Smooth muscle cell (in vitro differentiated cells): Measurements from ENCODE around the gene PSMB11. TPM values are rescaled to one million over a fixed set of nuclear protein-coding genes. Genes with fewer than 3 reads are reported as not detected.

Experiments used
- DNase-seq: peaks from one replicate; lab custom pipeline; 2025; ENCODE audit not compliant: unreplicated experiment; lab: John Stamatoyannopoulos, UW
- H2AFZ ChIP-seq: fragments of 200-600 bp; sonication (generic); 2 replicates; pipeline ENCODE4 v1.6.0; 2016; ENCODE audit warnings: antibody characterized with exemption, low read depth, mild to moderate bottlenecking
- H3F3A ChIP-seq: fragments of 200-600 bp; sonication (generic); 2 replicates; pipeline ENCODE4 v1.6.0; 2017; ENCODE audit warnings: antibody characterized with exemption, low read depth
- H3K27ac ChIP-seq: fragments of 200-600 bp; sonication (generic); 2 replicates; pipeline ENCODE4 v1.5.1; 2016; ENCODE audit warnings: low read depth, mild to moderate bottlenecking
- H3K27me3 ChIP-seq: fragments of 200-600 bp; sonication (generic); 2 replicates; pipeline ENCODE4 v1.6.1; 2016; ENCODE audit warnings: low read depth, mild to moderate bottlenecking
- H3K36me3 ChIP-seq: fragments of 200-600 bp; sonication (generic); 2 replicates; pipeline ENCODE4 v1.5.1; 2016; ENCODE audit warnings: low read depth
- H3K4me1 ChIP-seq: fragments of 200-600 bp; sonication (generic); 2 replicates; pipeline ENCODE4 v1.5.1; 2016; ENCODE audit warnings: low read depth
- H3K4me2 ChIP-seq: fragments of 200-600 bp; sonication (generic); 2 replicates; pipeline ENCODE4 v1.6.0; 2016; ENCODE audit warnings: mild to moderate bottlenecking
- H3K4me3 ChIP-seq: fragments of 200-600 bp; sonication (generic); 2 replicates; pipeline ENCODE4 v1.5.1; 2016; ENCODE audit warnings: mild to moderate bottlenecking
- H3K79me2 ChIP-seq: fragments of 200-600 bp; sonication (generic); 2 replicates; pipeline ENCODE4 v1.6.0; 2016; ENCODE audit warnings: low read depth, mild to moderate bottlenecking
- H3K9ac ChIP-seq: fragments of 200-600 bp; sonication (generic); 2 replicates; pipeline ENCODE4 v1.6.0; 2016; ENCODE audit warnings: low read depth
- H3K9me3 ChIP-seq: fragments of 200-600 bp; sonication (generic); replicated peaks from 2 replicates; pipeline ENCODE4 v1.5.1; 2016; ENCODE audit warnings: low read depth
- H4K20me1 ChIP-seq: fragments of 200-600 bp; sonication (generic); 2 replicates; pipeline ENCODE4 v1.6.0; 2016; ENCODE audit warnings: low read depth
- WGBS: methylation state at CpG from one replicate; pipeline ENCODE4 v1.1.7; 2016; ENCODE audit warnings: low lambda C conversion rate; 5-methylcytosine and 5-hydroxymethylcytosine counted together
- polyA plus RNA-seq: library from polyadenylated mRNA; unstranded; fragments of >200 nt; fragmentation: Nextera tagmentation; extraction: Ambion mirVana; gene quantifications from 2 replicates; pipeline ENCODE4 v1.2.1, GENCODE V29; 2016
- total RNA-seq: library from RNA; depleted of rRNA; stranded (reverse); fragments of >200 nt; gene quantifications from 2 replicates; pipeline ENCODE4 v1.2.3, GENCODE V29; 2014
- TF ChIP-seq, protein P1 (sequence below): fragments of 200-600 bp; sonication (generic); IDR thresholded peaks from 2 replicates; pipeline ENCODE4 v1.5.1; 2017; ENCODE audit warnings: borderline replicate concordance, mild to moderate bottlenecking, antibody characterized with exemption; ENCODE audit not compliant: insufficient read depth, poor library complexity, severe bottlenecking

The PSMB11 gene
- total and polyA plus RNA-seq, 2 experiments from 2014 or later: not detected

DNA sequence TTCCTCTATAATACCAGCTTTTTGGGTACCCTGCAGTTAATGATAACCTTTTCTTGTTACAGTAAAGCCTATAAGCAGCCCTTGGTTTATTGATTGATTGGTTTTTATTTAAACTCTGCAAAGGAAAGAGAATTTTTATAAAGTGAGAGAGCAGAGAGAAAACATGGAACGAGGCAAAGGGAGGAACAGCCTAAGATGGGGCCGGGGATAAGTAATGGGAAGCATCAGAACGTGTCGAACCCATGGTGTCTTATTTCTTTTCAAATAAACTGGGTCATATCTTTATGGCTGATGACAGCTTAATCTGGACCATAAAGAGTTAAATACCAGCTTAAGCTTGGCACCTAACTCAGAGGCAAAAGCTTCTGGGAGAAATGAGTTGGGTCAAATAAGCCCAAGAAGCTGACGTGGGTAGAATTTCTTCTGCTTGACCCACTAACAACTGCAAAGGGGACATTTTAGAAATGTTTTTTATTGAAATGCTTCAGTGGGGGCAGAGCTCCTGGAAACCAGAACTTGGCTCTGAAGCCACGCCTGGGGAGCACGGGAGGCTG is 20.0 kb upstream of the PSMB11 start:
- no peak overlapping the region for H3K27ac ChIP-seq
- TF ChIP-seq, protein P1, sequence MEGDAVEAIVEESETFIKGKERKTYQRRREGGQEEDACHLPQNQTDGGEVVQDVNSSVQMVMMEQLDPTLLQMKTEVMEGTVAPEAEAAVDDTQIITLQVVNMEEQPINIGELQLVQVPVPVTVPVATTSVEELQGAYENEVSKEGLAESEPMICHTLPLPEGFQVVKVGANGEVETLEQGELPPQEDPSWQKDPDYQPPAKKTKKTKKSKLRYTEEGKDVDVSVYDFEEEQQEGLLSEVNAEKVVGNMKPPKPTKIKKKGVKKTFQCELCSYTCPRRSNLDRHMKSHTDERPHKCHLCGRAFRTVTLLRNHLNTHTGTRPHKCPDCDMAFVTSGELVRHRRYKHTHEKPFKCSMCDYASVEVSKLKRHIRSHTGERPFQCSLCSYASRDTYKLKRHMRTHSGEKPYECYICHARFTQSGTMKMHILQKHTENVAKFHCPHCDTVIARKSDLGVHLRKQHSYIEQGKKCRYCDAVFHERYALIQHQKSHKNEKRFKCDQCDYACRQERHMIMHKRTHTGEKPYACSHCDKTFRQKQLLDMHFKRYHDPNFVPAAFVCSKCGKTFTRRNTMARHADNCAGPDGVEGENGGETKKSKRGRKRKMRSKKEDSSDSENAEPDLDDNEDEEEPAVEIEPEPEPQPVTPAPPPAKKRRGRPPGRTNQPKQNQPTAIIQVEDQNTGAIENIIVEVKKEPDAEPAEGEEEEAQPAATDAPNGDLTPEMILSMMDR: no peak
- H2AFZ ChIP-seq: no peak overlapping the region
- no peaks in the 10 kb centered on the region for H3K36me3 ChIP-seq
- no peak overlapping the region for H3K9ac ChIP-seq
- 59% methylated on average over 7 of the region's 7 CpGs for WGBS
- H3K4me3 ChIP-seq: no peak overlapping the region
- DNase-seq: no peak
- H3K4me2 ChIP-seq: no peak overlapping the region
- H4K20me1 ChIP-seq: peaks cover 7% of the 10 kb centered on the region
- no peaks in the 10 kb centered on the region for H3K9me3 ChIP-seq
- no peaks in the 10 kb centered on the region for H3K79me2 ChIP-seq
- no peaks in the 10 kb centered on the region for H3K4me1 ChIP-seq
- no peaks in the 10 kb centered on the region for H3K27me3 ChIP-seq
- peaks cover 8% of the 10 kb centered on the region for H3F3A ChIP-seq

DNA sequence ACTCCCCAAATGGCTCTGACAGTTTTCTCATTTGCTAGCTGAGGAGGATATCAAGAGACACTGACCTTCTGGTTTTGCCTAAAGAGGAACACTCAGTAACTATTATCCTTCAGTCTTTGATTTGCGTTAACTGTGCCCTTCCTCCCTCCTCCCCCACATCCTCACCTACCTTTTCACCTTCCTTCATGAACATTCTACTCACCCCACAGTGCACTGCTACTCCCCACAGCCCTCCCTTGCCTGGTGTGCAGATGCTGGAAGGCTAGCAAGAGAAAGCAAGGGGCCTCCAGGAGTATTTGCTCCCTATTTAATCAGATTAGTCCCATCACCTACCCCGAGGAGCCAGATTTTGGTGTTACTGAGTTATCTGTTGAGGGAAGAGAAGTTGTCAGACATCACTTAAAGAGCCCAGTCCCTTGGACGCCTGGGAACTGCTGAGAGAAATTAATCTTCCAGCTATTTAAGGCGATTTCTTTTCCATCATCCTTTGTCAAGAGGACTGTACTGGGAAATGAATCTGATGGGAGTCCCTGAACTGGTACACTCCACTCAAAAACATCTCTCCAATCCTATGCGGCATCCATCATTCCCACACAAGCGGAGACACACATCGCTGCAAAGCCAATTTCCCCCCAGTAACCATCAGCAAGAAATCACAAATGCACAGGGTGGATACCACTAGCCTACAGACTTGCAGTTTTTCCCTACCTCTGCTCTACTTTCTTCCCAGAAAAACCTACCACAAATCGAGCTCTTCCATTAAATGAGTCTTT is 18.8 kb upstream of the PSMB11 start:
- H3K79me2 ChIP-seq: no peaks in the 10 kb centered on the region
- no peak overlapping the region for H3K27ac ChIP-seq
- H3K27me3 ChIP-seq: no peaks in the 10 kb centered on the region
- no peaks in the 10 kb centered on the region for H3K36me3 ChIP-seq
- TF ChIP-seq, protein P1: no peak
- H3F3A ChIP-seq: peaks cover 8% of the 10 kb centered on the region
- H3K4me1 ChIP-seq: no peaks in the 10 kb centered on the region
- H3K9ac ChIP-seq: no peak overlapping the region
- no peaks in the 10 kb centered on the region for H3K9me3 ChIP-seq
- no peak overlapping the region for H3K4me2 ChIP-seq
- H4K20me1 ChIP-seq: peaks cover 16% of the 10 kb centered on the region
- H2AFZ ChIP-seq: no peak overlapping the region
- WGBS: 86% methylated on average over 8 of the region's 8 CpGs
- no peak overlapping the region for H3K4me3 ChIP-seq
- no peak for DNase-seq

DNA sequence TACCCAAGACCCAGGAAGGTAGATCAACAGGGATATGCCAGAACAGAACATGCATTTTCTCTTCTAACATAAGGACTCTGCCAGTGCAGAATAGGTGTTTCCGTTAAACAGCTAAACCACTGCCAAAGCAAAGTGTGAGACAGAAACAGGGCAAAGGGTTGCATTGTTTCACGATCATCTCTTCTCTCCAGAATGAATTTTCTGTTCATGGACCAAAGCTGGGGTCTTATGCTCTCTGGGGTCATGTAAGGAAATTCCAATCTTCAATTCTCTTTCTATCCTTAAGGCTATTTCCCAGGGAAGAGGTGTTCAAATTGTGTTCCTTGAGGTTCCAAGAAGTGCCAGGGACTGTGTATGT is 18.2 kb upstream of the PSMB11 start:
- no peaks in the 10 kb centered on the region for H3K36me3 ChIP-seq

More for the DNA sequence above, 18.2 kb upstream of the PSMB11 start:
- H3K27me3 ChIP-seq: no peaks in the 10 kb centered on the region
- H3K79me2 ChIP-seq: no peaks in the 10 kb centered on the region
- no peak overlapping the region for H3K9ac ChIP-seq
- no peak overlapping the region for H3K4me3 ChIP-seq
- no peak overlapping the region for H3K4me2 ChIP-seq
- DNase-seq: no peak
- H2AFZ ChIP-seq: no peak overlapping the region
- no peak overlapping the region for H3K27ac ChIP-seq
- 98% methylated on average over 2 of the region's 2 CpGs for whole genome bisulfite sequencing
- TF ChIP-seq, protein P1: no peak
- H3F3A ChIP-seq: peaks cover 11% of the 10 kb centered on the region
- H4K20me1 ChIP-seq: peaks cover 22% of the 10 kb centered on the region
- no peaks in the 10 kb centered on the region for H3K9me3 ChIP-seq
- no peaks in the 10 kb centered on the region for H3K4me1 ChIP-seq
